ENCODE measurements around the gene STXBP6.

The STXBP6 gene

DNA sequence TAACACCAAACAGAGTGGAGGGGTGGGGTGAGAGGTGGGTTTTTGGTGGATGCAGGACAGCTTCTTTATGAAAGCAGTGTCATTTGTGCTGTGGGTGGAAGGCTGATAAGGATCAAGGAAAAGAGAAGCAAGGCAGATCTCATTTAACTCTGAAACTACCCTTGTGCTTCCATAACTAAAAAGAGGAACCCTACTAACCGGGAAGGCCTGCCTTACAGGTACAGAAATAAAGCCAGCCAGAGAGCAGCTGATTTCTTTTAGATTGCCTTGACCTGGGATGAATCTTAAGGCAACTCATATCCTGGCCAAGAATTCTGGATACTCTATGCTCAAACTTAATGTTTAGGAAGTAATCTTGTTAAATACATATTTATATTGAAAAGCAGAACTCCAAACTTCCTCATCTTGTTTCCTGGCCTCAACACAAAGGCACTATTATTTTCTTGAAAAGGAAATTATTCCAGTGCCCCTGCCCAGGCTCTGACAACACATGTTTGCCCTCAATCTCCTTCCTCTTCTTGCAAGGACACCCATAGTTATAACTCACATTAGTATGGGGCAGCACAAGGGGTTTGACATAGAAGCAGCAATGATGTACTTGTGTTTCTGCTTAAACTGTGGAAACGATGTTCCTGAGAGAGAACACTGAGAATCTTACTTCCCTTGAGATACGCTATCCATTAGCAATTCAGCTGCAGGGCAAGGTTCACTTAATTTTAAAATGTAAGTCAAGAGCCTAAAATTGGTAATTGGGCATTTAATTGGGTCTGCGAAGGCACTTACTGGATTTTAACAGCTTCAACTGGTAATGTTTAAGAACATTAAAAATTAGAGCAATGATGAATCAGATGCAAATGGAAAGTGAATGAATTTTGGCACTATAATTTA lies 173.7 kb downstream of the STXBP6 start:
- Histone ChIP-seq H3K9me3 (no peaks in the 10 kb centered on the region), H3K36me3 (no peaks in the 10 kb centered on the region), H3K4me1 (no peaks in the 10 kb centered on the region), H3K27me3 (no peaks in the 10 kb centered on the region), H3K4me3 (ENCODE audit: low read depth, low read length) (no peak overlapping the region)
- DNase-seq, result no peak
- TF ChIP-seq, protein P1, sequence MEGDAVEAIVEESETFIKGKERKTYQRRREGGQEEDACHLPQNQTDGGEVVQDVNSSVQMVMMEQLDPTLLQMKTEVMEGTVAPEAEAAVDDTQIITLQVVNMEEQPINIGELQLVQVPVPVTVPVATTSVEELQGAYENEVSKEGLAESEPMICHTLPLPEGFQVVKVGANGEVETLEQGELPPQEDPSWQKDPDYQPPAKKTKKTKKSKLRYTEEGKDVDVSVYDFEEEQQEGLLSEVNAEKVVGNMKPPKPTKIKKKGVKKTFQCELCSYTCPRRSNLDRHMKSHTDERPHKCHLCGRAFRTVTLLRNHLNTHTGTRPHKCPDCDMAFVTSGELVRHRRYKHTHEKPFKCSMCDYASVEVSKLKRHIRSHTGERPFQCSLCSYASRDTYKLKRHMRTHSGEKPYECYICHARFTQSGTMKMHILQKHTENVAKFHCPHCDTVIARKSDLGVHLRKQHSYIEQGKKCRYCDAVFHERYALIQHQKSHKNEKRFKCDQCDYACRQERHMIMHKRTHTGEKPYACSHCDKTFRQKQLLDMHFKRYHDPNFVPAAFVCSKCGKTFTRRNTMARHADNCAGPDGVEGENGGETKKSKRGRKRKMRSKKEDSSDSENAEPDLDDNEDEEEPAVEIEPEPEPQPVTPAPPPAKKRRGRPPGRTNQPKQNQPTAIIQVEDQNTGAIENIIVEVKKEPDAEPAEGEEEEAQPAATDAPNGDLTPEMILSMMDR (IDR thresholded peaks at IDR 0.05; ENCODE audit: low read depth, low read length), result no peak

- Histone ChIP-seq H3K36me3 (no peaks in the 10 kb centered on the region), H3K4me3 (ENCODE audit: low read depth, low read length) (no peak overlapping the region), H3K9me3 (no peaks in the 10 kb centered on the region), H3K4me1 (no peaks in the 10 kb centered on the region), H3K27me3 (no peaks in the 10 kb centered on the region)
- DNase-seq, result no peak
- TF ChIP-seq, protein P1 (IDR thresholded peaks at IDR 0.05; ENCODE audit: low read depth, low read length), result no peak
Observed at GRCh38 chr14:24875203-24875838, 174.6 kb downstream of the STXBP6 start.

DNA sequence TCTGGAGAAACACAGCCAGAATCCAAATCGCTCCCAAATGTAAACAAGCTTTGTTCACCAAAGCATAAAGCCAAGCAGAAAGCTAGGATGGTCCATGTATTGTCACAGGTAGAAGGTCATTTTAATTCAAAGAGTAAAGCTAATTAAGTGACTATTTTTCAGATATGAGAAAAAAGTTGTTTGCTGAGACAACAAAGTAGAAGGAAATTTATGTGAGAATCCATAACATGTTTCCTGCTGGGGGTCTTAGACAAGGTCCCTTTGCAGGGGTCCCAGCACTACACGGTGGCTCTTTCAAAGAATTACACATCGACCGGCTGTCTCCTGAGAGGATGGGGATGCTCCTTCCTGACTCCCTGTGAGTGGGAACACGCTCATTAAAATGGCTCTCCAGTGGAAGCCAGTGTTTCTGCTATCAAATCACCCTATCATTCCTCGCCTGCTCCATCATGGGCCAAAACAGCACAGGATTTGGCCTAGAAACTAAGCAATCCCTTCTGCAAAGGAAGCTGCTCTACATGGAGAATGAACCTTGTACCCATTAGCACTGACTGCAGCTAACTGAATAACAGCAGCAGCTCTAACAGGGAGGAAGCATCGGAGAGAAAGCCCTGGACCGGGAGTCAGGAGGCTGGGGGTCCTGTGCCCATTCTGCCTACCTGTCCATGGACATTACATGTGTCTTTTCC lies 175.3 kb downstream of the STXBP6 start:
- Histone ChIP-seq H3K9me3 (no peaks in the 10 kb centered on the region), H3K4me3 (ENCODE audit: low read depth, low read length) (no peak overlapping the region), H3K4me1 (no peaks in the 10 kb centered on the region), H3K36me3 (no peaks in the 10 kb centered on the region), H3K27me3 (no peaks in the 10 kb centered on the region)
- TF ChIP-seq, protein P1 (IDR thresholded peaks at IDR 0.05; ENCODE audit: low read depth, low read length), result no peak
- no peak for DNase-seq

GRCh38 chr14:24873551-24873950 lies 176.4 kb downstream of the STXBP6 start:
- Histone ChIP-seq H3K36me3 (no peaks in the 10 kb centered on the region), H3K4me3 (ENCODE audit: low read depth, low read length) (no peak overlapping the region), H3K27me3 (no peaks in the 10 kb centered on the region), H3K4me1 (no peaks in the 10 kb centered on the region), H3K9me3 (no peaks in the 10 kb centered on the region)
- TF ChIP-seq, protein P1 (IDR thresholded peaks at IDR 0.05; ENCODE audit: low read depth, low read length), result no peak
- DNase-seq, result no peak

GRCh38 chr14:24870949-24871701 lies 178.8 kb downstream of the STXBP6 start:
- Histone ChIP-seq H3K27me3 (no peaks in the 10 kb centered on the region), H3K4me1 (no peaks in the 10 kb centered on the region), H3K9me3 (no peaks in the 10 kb centered on the region), H3K36me3 (no peaks in the 10 kb centered on the region), H3K4me3 (ENCODE audit: low read depth, low read length) (no peak overlapping the region)
- TF ChIP-seq, protein P1 (IDR thresholded peaks at IDR 0.05; ENCODE audit: low read depth, low read length), result no peak
- DNase-seq, result no peak

Data from BE2C (cell line).